ENCODE measurements around the gene UBE2J1. TPM values are rescaled to one million over a fixed set of nuclear protein-coding genes. Genes with fewer than 3 reads are reported as not detected.

Gene UBE2J1
- total and polyA plus RNA-seq, 2 experiments from 2014 or later = 44.7 to 64.1 TPM

- H3K36me3 ChIP-seq (replicated peaks; ENCODE audit: insufficient read depth, low read depth) = no peaks in the 10 kb centered on the region
- WGBS (ENCODE audit: low lambda C conversion rate, missing lambda C conversion rate) = 88% methylated on average over 2 of the region's 2 CpGs
- peaks cover 15% of the 10 kb centered on the region for H3K4me1 ChIP-seq (ENCODE audit: insufficient read depth)
- H3K27me3 ChIP-seq = no peaks in the 10 kb centered on the region
- H3K9me2 ChIP-seq (replicated peaks; ENCODE audit: insufficient read depth) = no peaks in the 10 kb centered on the region
- peaks cover 31% of the 10 kb centered on the region for H3K79me2 ChIP-seq
- H2AFZ ChIP-seq = no peak overlapping the region
- H3K9me3 ChIP-seq (ENCODE audit: low read depth) = no peaks in the 10 kb centered on the region
- TF ChIP-seq EZH2phosphoT487 (IDR thresholded peaks at IDR 0.05; ENCODE audit: low read depth, severe bottlenecking, unreplicated experiment) (no peak), EZH2 (IDR thresholded peaks at IDR 0.05; ENCODE audit: borderline replicate concordance) (no peak), CTCF (IDR thresholded peaks at IDR 0.05; ENCODE audit: poor library complexity) (no peak)
- DNase-seq (ENCODE audit: low spot score) = no peak
- peak overlapping the region; percentile 89 for H3K4me2 ChIP-seq
- no peak overlapping the region for H3K4me3 ChIP-seq
- H4K20me1 ChIP-seq (ENCODE audit: insufficient read depth, poor library complexity, severe bottlenecking) = peaks cover 25% of the 10 kb centered on the region
- H3K27ac ChIP-seq = peak overlapping the region; percentile 99
Measured at GRCh38 chr6:89353702-89354392, 1.3 kb upstream of the UBE2J1 start.

- Histone ChIP-seq H3K9me3 (ENCODE audit: low read depth) (no peaks in the 10 kb centered on the region), H3K4me2 (peak overlapping the region; percentile 89), H4K20me1 (ENCODE audit: insufficient read depth, poor library complexity, severe bottlenecking) (peaks cover 32% of the 10 kb centered on the region), H3K4me3 (peak overlapping the region; percentile 90), H3K36me3 (replicated peaks; ENCODE audit: insufficient read depth, low read depth) (no peaks in the 10 kb centered on the region), H3K4me1 (ENCODE audit: insufficient read depth) (peaks cover 22% of the 10 kb centered on the region), H3K79me2 (peaks cover 38% of the 10 kb centered on the region), H3K27me3 (no peaks in the 10 kb centered on the region), H3K27ac (peak overlapping the region; percentile 99), H3K9me2 (replicated peaks; ENCODE audit: insufficient read depth) (no peaks in the 10 kb centered on the region), H2AFZ (peak overlapping the region; percentile 80)
- WGBS (ENCODE audit: low lambda C conversion rate, missing lambda C conversion rate) = 58% methylated on average over 25 of the region's 27 CpGs
- no peak for DNase-seq (ENCODE audit: low spot score)
- TF ChIP-seq CTCF (IDR thresholded peaks at IDR 0.05; ENCODE audit: poor library complexity) (no peak), EZH2 (IDR thresholded peaks at IDR 0.05; ENCODE audit: borderline replicate concordance) (no peak), EZH2phosphoT487 (IDR thresholded peaks at IDR 0.05; ENCODE audit: low read depth, severe bottlenecking, unreplicated experiment) (no peak)
Measured at GRCh38 chr6:89353118-89353556, 615 bp upstream of the UBE2J1 start.

- 3% methylated on average over 12 of the region's 12 CpGs for WGBS (ENCODE audit: low lambda C conversion rate, missing lambda C conversion rate)
- Histone ChIP-seq H3K4me1 (ENCODE audit: insufficient read depth) (peaks cover 30% of the 10 kb centered on the region), H4K20me1 (ENCODE audit: insufficient read depth, poor library complexity, severe bottlenecking) (peaks cover 45% of the 10 kb centered on the region), H2AFZ (peak overlapping the region; percentile 80), H3K27me3 (no peaks in the 10 kb centered on the region), H3K4me2 (peak overlapping the region; percentile 89), H3K27ac (peak overlapping the region; percentile 99), H3K9me3 (ENCODE audit: low read depth) (no peaks in the 10 kb centered on the region), H3K9me2 (replicated peaks; ENCODE audit: insufficient read depth) (no peaks in the 10 kb centered on the region), H3K79me2 (peaks cover 52% of the 10 kb centered on the region), H3K36me3 (replicated peaks; ENCODE audit: insufficient read depth, low read depth) (no peaks in the 10 kb centered on the region), H3K4me3 (peak overlapping the region; percentile 90)
- TF ChIP-seq EZH2phosphoT487 (IDR thresholded peaks at IDR 0.05; ENCODE audit: low read depth, severe bottlenecking, unreplicated experiment) (no peak), CTCF (IDR thresholded peaks at IDR 0.05; ENCODE audit: poor library complexity) (no peak), EZH2 (IDR thresholded peaks at IDR 0.05; ENCODE audit: borderline replicate concordance) (no peak)
- DNase-seq (ENCODE audit: low spot score) = peak; percentile 32
Measured at GRCh38 chr6:89351671-89352277, 748 bp downstream of the UBE2J1 start.

All from hepatocyte (in vitro differentiated cells).